Stimulated activated naive B cell treated with anti-CD40 and anti-IgM and Interleukin-4, amounts not matched to agents 10 μg/mL and 1 μg/mL and 100 μg/mL, for 72 hours (primary cell): ENCODE results near the gene SLC25A12.

Experiments used
- ATAC-seq, 2 donors: fragments of 150-1000 bp; cut with Tn5 transposase; replicated peaks; 2 replicates each; pipeline ENCODE4 v1.10.0; 2021; ENCODE audit warnings: moderate library complexity in 1 of 2
- DNase-seq: peaks from one replicate; pipeline ENCODE4 v3.0.0; 2021
- H3K27ac Mint-ChIP-seq: one replicate; pipeline ENCODE4 v1.8.0; 2022; ENCODE audit warnings: mild to moderate bottlenecking, mixed read lengths
- H3K27me3 Mint-ChIP-seq, 2 donors: one replicate each; pipeline ENCODE4 v1.8.0; 2022; ENCODE audit warnings: mixed read lengths in 2 of 2
- H3K36me3 Mint-ChIP-seq, 2 donors: one replicate each; pipeline ENCODE4 v1.8.0; 2022; ENCODE audit warnings: mixed read lengths in 2 of 2, mild to moderate bottlenecking in 1 of 2
- H3K4me1 Mint-ChIP-seq, 2 donors: one replicate each; pipeline ENCODE4 v1.8.0; 2022; ENCODE audit warnings: mixed read lengths in 2 of 2, mild to moderate bottlenecking in 1 of 2
- H3K4me3 Mint-ChIP-seq, 2 donors: one replicate each; pipeline ENCODE4 v1.8.0; 2022; ENCODE audit warnings: mild to moderate bottlenecking in 2 of 2, mixed read lengths in 2 of 2, moderate library complexity in 1 of 2
- H3K9me3 Mint-ChIP-seq, 2 donors: one replicate each; pipeline ENCODE4 v1.8.0; 2022; ENCODE audit warnings: mixed read lengths in 2 of 2, mild to moderate bottlenecking in 1 of 2

SLC25A12 gene

DNA sequence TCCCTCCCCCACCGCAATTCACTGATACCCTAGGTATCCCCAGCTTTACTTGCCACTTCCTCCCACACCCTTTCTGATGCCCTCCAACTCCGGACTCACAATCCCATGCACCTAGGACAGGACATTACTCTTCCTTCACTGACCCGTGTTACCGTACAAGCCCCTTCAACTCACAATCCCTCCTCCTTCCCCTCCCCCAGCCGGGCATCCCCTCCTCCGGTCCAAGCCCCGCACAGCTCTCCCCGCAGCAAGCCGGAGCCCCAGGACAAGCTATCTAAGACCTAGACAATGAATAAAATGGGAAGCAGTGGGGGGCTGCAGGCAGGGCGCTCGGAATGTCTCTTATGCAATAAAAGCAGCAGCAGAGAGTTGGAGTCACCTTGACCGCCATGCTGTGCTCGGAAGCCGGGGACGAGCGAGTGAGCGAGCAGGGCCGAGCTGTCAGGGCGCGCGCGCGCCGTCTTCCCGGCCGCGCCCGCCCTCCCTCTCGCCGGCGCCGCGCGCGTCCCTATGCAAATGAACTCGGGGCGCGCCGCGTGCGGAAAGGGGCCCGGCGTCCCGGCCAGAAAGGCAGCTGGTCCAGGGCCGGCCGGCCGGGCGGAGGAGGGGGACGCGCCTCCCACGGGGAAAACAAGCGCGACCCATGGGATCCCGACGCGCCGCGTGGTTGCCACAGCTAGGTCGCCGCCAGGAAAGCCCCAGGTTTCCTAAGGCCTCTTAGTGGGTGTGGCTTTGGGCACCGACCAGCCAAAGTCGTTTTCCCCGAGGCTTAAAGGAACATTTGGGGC, at the start of gene SLC25A12:
SLC25A12 (minus strand) TSS at position 421 of the 788 bp plus-strand sequence; CDS start at position 391, 30 bp downstream.
- H3K27ac Mint-ChIP-seq: peak within 1 kb of the TSS; percentile 85
- H3K36me3 Mint-ChIP-seq: peaks cover 6 to 24% of the 10 kb centered on the region in 2 donors
- peaks cover 5 to 25% of the 10 kb centered on the region in 2 donors for H3K4me1 Mint-ChIP-seq
- no peaks in the 10 kb centered on the region for H3K9me3 Mint-ChIP-seq
- H3K4me3 Mint-ChIP-seq: peak within 1 kb of the TSS; percentile 90 to 99
- ATAC-seq (peak; percentile 98 to 99), DNase-seq (peak; percentile 77)
- H3K27me3 Mint-ChIP-seq: no peaks in the 10 kb centered on the region

DNA sequence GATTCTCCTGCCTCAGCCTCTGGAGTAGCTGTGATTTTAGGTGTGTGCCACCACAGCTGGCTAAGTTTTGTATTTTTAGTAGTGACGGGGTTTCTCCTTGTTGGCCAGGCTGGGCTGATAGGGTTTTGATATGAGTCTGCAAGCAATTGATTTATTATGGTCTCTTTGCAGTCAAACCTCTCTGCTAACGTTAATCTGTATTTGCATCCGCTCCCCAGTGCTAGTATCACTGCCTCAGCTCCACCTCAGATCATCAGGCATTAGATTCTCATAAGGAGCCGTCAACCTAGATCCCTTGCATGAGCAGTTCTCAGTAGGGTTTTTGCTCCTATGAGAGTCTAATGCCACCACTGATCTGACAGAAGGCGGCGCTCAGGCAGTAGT, 47.3 kb upstream of the SLC25A12 start:
- H3K4me1 Mint-ChIP-seq: peaks cover 2 to 23% of the 10 kb centered on the region in 2 donors
- H3K27ac Mint-ChIP-seq: no peak overlapping the region
- H3K27me3 Mint-ChIP-seq: no peaks in the 10 kb centered on the region
- H3K4me3 Mint-ChIP-seq: no peak overlapping the region
- DNase-seq: no peak
- ATAC-seq: no peak
- peaks cover 0 to 1% of the 10 kb centered on the region in 2 donors for H3K9me3 Mint-ChIP-seq
- H3K36me3 Mint-ChIP-seq: peaks cover 25 to 34% of the 10 kb centered on the region in 2 donors

GRCh38 chr2:171939743-171940071, 45.7 kb upstream of the SLC25A12 start:
- H3K27ac Mint-ChIP-seq: no peak overlapping the region
- peaks cover 8 to 33% of the 10 kb centered on the region in 2 donors for H3K4me1 Mint-ChIP-seq
- H3K27me3 Mint-ChIP-seq: no peaks in the 10 kb centered on the region
- ATAC-seq (no peak), DNase-seq (no peak)
- H3K4me3 Mint-ChIP-seq: no peak overlapping the region
- H3K36me3 Mint-ChIP-seq: peaks cover 34 to 44% of the 10 kb centered on the region in 2 donors
- peaks cover 0 to 1% of the 10 kb centered on the region in 2 donors for H3K9me3 Mint-ChIP-seq

- peaks cover 0 to 1% of the 10 kb centered on the region in 2 donors for H3K9me3 Mint-ChIP-seq
- DNase-seq: no peak
- H3K27ac Mint-ChIP-seq: no peak overlapping the region
- ATAC-seq: no peak
- H3K36me3 Mint-ChIP-seq: peaks cover 37 to 45% of the 10 kb centered on the region in 2 donors
- no peak overlapping the region for H3K4me3 Mint-ChIP-seq
- peaks cover 10 to 36% of the 10 kb centered on the region in 2 donors for H3K4me1 Mint-ChIP-seq
- H3K27me3 Mint-ChIP-seq: no peaks in the 10 kb centered on the region
Measured at GRCh38 chr2:171939058-171939742, 45.2 kb upstream of the SLC25A12 start.

DNA sequence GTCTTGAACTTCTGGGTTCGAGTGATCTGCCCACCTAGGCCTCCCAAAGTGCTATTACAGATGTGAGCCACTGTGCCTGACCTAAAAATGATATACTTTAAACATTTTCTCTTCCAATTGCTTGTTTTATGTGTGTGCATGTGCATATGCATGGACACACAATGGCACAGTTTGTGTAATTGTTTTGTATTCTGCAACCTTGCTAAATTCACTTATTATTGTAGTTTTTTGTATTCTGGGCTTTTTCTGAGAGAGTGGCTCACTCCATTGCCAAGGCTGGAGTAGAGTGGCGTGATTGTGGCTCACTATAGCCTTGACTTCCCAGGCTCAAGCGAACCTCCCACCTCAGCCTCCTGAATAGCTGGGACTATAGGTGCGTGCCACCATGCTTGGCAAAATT, 36.3 kb upstream of the SLC25A12 start:
- Mint-ChIP-seq H3K27me3 (no peaks in the 10 kb centered on the region), H3K4me1 (peaks cover 7 to 18% of the 10 kb centered on the region in 2 donors), H3K36me3 (peaks cover 21 to 51% of the 10 kb centered on the region in 2 donors), H3K27ac (no peak overlapping the region), H3K9me3 (no peaks in the 10 kb centered on the region), H3K4me3 (no peak overlapping the region)
- no peak for DNase-seq
- no peak for ATAC-seq

DNA sequence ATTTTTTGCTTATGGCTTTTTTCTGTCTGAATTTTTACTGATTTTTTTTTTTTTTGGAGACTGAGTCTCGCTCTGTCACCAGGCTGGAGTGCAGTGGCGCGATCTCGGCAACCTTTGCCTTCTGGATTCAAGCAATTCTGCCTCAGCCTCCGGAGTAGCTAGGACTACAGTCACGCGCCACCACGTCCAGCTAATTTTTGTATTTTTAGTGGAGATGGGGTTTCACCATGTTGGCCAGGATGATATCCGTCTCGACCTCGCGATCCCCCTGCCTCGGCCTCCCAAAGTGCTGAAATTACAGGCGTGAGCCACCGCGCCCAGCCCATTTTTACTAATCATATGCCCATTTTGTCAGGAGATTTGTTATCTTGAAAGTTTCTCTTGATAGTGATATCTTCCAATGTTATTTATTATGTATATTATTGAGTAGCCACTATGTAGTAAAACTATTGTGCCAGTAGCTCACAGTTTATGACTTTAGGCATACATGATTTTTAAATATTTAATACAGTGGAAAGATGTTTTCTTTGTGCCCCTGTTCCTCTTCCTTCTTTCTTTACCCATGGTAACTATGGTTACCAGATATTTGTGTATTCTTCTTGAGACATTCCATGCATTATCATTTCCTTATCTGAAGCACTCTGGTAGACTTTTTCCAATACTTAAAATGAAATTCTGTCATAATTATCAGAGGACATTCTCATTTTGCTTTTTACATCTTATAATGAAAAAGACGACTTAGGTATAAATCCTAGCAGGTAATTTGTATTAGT, 30.3 kb upstream of the SLC25A12 start:
- Mint-ChIP-seq H3K4me1 (peaks cover 15 to 29% of the 10 kb centered on the region in 2 donors), H3K36me3 (peaks cover 8 to 16% of the 10 kb centered on the region in 2 donors), H3K4me3 (peak overlapping the region in 1 of 2 donors; percentile 39), H3K9me3 (no peaks in the 10 kb centered on the region), H3K27ac (no peak overlapping the region), H3K27me3 (no peaks in the 10 kb centered on the region)
- ATAC-seq (no peak), DNase-seq (no peak)

DNA sequence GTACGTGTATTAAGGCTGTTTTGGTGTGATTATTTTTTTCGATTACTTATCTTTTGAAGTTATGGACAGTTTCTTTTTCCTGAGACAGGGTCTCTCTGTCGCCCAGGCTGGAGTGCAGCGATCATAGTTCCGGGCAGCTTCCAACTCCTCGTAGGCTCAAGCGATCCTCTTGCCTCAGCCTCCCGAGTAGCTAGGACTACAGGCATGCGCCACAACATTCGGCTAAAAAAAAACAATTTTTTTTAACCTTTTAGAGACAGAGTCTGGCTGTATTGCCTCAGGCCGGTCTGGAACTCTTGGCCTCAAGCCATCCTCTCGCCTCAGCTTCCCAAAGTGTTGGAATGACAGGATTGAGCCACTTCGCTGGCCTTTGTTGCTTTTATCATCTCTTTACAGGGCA, 29.2 kb upstream of the SLC25A12 start:
- peak overlapping the region; percentile 97 for H3K27ac Mint-ChIP-seq
- H3K9me3 Mint-ChIP-seq: no peaks in the 10 kb centered on the region
- peaks cover 2 to 9% of the 10 kb centered on the region in 2 donors for H3K36me3 Mint-ChIP-seq
- ATAC-seq (no peak), DNase-seq (no peak)
- peak overlapping the region; percentile 87 to 98 for H3K4me3 Mint-ChIP-seq
- H3K4me1 Mint-ChIP-seq: peaks cover 13 to 19% of the 10 kb centered on the region in 2 donors
- no peaks in the 10 kb centered on the region for H3K27me3 Mint-ChIP-seq

- peaks cover 2 to 9% of the 10 kb centered on the region in 2 donors for H3K36me3 Mint-ChIP-seq
- H3K4me1 Mint-ChIP-seq: peaks cover 13 to 19% of the 10 kb centered on the region in 2 donors
- H3K27ac Mint-ChIP-seq: peak within 1 kb of the TSS; percentile 97
- ATAC-seq (peak; percentile 95 to 99), DNase-seq (peak; percentile 95)
- no peaks in the 10 kb centered on the region for H3K27me3 Mint-ChIP-seq
- H3K4me3 Mint-ChIP-seq: peak within 1 kb of the TSS; percentile 87 to 98
- no peaks in the 10 kb centered on the region for H3K9me3 Mint-ChIP-seq
Measured at GRCh38 chr2:171922230-171923022, 28.4 kb upstream of the SLC25A12 start, which contains the start of gene HAT1. Gene HAT1, plus strand, starts transcription at chr2:171922461. Its CDS starts 40 bp downstream, at chr2:171922501.

- Mint-ChIP-seq H3K4me3 (peak overlapping the region; percentile 87 to 98), H3K27me3 (no peaks in the 10 kb centered on the region), H3K27ac (peak overlapping the region; percentile 97), H3K9me3 (no peaks in the 10 kb centered on the region), H3K4me1 (peaks cover 13 to 19% of the 10 kb centered on the region in 2 donors), H3K36me3 (peaks cover 2 to 4% of the 10 kb centered on the region in 2 donors)
- peak in 1 of 2 donors; percentile 10 for ATAC-seq
- no peak for DNase-seq
Measured at GRCh38 chr2:171921970-171922229, 27.9 kb upstream of the SLC25A12 start.

GRCh38 chr2:171919453-171919852, 25.4 kb upstream of the SLC25A12 start:
- Mint-ChIP-seq H3K4me3 (no peak overlapping the region), H3K27ac (no peak overlapping the region), H3K27me3 (no peaks in the 10 kb centered on the region), H3K9me3 (no peaks in the 10 kb centered on the region), H3K4me1 (peaks cover 12 to 15% of the 10 kb centered on the region in 2 donors), H3K36me3 (peaks cover 0 to 2% of the 10 kb centered on the region in 2 donors)
- DNase-seq: no peak
- ATAC-seq: no peak

GRCh38 chr2:171913517-171913916, 19.5 kb upstream of the SLC25A12 start:
- no peak for DNase-seq
- Mint-ChIP-seq H3K4me1 (no peaks in the 10 kb centered on the region), H3K36me3 (no peaks in the 10 kb centered on the region), H3K27me3 (no peaks in the 10 kb centered on the region), H3K4me3 (no peak overlapping the region), H3K9me3 (no peaks in the 10 kb centered on the region), H3K27ac (no peak overlapping the region)
- ATAC-seq: no peak

DNA sequence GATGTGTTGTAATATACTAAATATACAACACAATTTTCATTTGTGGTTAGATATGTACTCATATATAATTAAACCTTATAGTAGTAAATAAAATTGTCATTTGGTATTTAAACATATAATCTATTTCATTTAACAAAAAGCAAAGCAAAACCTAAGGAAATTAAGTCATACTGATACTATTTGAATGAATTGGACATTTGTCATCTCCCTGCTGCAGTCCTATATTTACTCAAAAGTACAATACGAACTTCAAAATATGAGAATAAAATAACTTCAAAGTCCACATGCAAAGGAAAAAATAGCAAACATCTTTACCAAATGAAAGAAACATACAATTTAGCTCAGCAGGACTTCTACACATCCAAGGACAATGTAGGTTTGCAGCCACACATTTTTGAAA, 16.4 kb upstream of the SLC25A12 start:
- Mint-ChIP-seq H3K36me3 (no peaks in the 10 kb centered on the region), H3K9me3 (no peaks in the 10 kb centered on the region), H3K27ac (no peak overlapping the region), H3K4me3 (no peak overlapping the region), H3K27me3 (no peaks in the 10 kb centered on the region), H3K4me1 (no peaks in the 10 kb centered on the region)
- no peak for DNase-seq
- ATAC-seq: no peak

- H3K9me3 Mint-ChIP-seq: no peaks in the 10 kb centered on the region
- no peak overlapping the region for H3K4me3 Mint-ChIP-seq
- no peaks in the 10 kb centered on the region for H3K4me1 Mint-ChIP-seq
- no peaks in the 10 kb centered on the region for H3K36me3 Mint-ChIP-seq
- no peak for DNase-seq
- H3K27me3 Mint-ChIP-seq: no peaks in the 10 kb centered on the region
- no peak for ATAC-seq
- H3K27ac Mint-ChIP-seq: no peak overlapping the region
Measured at GRCh38 chr2:171909266-171909665, 15.2 kb upstream of the SLC25A12 start.

GRCh38 chr2:171908235-171908634, 14.2 kb upstream of the SLC25A12 start:
- Mint-ChIP-seq H3K4me3 (no peak overlapping the region), H3K27ac (no peak overlapping the region), H3K27me3 (no peaks in the 10 kb centered on the region), H3K4me1 (peaks cover 0 to 2% of the 10 kb centered on the region in 2 donors), H3K36me3 (no peaks in the 10 kb centered on the region), H3K9me3 (no peaks in the 10 kb centered on the region)
- ATAC-seq (no peak), DNase-seq (no peak)
